DMS 273 (cell line): ENCODE measurements around the gene ART4.

Source experiments
- DNase-seq: peaks from one replicate; lab custom pipeline; 2025; ENCODE audit not compliant: unreplicated experiment; lab: John Stamatoyannopoulos, UW

The ART4 gene

GRCh38 chr12:14811486-14811885 is 31.8 kb downstream of the ART4 start:
- no peak for DNase-seq

DNA sequence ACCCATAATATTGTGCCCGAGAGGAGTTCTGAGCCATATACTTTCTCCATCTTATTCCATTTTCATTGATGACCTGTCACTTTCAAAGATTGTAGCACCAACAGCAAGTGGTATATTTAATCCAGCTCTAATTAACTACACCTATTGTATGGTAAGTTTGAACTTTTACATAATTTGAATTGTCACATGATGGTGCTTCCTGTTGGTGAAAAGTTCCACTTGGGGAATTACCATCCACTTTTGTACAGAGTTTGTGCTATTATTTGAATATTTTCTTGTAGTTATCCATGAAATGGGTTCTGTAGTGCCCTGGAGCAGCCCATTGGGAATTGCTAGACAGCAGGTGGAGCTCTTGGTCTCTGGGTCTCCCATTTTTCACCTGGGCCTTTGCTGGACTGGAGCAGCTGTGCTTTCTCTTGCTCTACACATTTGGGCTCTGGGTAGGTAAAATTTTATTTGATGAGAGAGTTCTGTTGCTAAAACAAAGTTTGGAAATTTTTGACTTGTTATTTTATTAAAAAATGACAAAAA is 32.3 kb downstream of the ART4 start:
- DNase-seq: peak; percentile 28

DNA sequence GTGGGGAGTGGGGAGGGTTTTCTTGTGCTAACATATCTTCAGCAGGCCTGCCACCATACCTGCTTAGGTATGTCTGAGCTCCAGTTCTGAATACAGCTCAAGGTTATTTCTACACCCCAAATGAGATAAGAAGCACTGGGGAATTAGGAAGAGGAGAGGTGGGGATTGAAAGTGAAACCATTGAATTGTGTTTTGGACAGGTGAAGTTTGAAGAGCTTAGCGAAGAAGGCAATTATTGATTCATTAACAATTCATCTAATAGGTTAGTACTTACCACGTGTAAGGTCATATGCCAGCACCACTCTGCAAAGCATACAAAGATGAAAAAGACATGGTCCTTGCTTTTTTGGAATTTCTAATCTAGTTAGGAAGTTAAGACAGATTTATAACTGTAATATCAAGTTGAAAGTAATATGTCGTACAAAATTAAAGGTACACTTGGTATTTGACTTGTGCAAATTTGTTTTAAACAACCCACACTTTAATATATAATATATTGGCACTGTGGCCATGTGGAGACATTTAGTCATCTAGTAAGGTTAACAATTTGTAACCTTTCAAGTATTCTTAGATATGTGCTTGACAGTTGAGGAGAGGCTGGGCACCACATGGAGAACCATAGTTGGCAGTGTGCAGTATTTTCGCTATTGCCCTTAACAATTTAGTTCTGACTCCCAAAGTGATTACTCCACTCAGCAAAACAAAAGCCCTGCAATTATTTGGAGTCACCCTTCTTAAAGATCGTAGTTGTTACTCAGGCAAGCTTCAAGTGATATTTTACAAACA is 33.0 kb downstream of the ART4 start:
- DNase-seq: no peak

DNA sequence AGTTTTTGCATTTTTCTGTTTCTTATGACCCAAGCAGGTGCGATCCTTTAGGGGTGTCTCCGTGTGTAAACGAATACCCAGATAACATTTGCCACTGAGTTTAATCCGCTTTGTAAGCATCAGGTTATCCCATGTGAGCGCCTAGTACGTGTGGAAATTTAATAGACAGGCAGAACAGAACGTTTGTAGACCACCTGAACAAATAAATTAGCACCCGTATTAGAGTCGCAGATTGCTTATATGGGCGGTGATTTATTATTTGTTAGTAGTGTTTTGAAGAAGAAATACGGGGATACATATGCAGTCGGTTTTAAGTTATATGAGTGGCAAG is 39.5 kb downstream of the ART4 start:
- no peak for DNase-seq

- peak; percentile 98 for DNase-seq
These were observed 40.1 kb downstream of the ART4 start, which contains the start of the genes C12orf60 and WBP11 for GRCh38 chr12:14803011-14803829. TSS of gene C12orf60 (plus strand) at chr12:14803670. CDS start at chr12:14822936, 19,266 bp downstream. TSS of gene WBP11 (minus strand) at chr12:14803478. CDS start at chr12:14801383, 2,095 bp downstream.

GRCh38 chr12:14802721-14803010 is 40.7 kb downstream of the ART4 start:
- DNase-seq: no peak

- DNase-seq: no peak
These were observed 41.1 kb downstream of the ART4 start for GRCh38 chr12:14802247-14802646.

DNA sequence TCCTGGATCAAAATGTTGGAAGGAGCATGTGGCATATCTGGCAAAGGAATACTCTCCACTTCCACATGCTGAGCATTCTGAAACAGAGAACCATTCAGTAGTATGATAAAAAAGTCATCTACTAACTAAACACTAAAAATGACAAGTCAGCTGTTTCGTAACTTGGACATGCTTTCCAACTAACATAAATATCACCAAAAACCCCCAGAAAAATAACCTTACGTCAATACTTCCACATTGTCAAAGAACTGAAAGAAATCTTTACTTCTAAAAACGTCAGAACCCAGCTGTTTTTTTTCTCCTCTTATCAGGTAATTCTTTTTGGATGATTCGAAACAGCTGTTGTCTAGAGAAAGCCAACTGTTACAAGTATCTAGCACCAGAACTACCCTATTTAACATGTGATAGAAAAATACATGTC is 48.3 kb downstream of the ART4 start:
- DNase-seq: no peak

DNA sequence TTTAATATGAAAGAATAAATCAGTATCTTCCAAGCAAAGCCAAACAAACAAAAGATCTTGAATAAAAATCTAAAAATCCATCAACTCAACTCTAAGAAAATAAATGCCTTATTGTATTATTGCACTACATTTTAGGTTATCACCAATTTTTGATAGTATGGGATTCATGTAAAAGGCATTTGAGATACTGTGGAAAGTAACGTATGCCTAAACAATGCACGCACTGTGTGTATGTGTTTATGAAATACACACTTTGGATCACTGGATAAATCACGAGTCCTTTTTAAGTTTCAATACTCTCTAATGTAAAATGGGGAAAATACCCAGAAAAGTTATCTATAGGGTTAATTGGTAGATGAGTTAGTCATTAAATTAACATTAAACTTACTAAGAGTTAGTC is 57.8 kb downstream of the ART4 start:
- DNase-seq: no peak

- no peak for DNase-seq
These were observed 58.9 kb downstream of the ART4 start for GRCh38 chr12:14784471-14784870.

- no peak for DNase-seq
These were observed 60.6 kb downstream of the ART4 start for GRCh38 chr12:14782756-14783155.

GRCh38 chr12:14781563-14781962 is 61.8 kb downstream of the ART4 start:
- DNase-seq: no peak

- no peak for DNase-seq
These were observed 62.5 kb downstream of the ART4 start for GRCh38 chr12:14780859-14781258.

DNA sequence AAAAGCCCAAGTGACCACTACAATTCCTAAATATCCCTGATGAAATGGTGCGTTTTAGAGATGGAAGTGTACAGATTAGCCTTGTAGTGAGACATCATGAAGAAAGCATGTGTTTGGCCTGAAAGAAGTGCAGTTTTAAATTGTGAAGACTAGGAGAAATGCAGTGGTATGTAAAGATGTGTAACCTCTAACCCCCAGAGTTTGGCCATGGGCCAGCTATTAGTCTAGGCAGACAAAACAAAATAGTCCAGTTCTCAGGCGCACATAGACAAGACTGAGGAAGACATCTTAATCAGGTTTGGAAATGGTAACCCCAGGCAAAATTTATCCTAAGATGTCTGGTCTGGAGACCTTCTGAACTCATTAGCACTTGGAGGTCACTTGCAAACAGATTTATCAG is 63.5 kb downstream of the ART4 start:
- no peak for DNase-seq

DNA sequence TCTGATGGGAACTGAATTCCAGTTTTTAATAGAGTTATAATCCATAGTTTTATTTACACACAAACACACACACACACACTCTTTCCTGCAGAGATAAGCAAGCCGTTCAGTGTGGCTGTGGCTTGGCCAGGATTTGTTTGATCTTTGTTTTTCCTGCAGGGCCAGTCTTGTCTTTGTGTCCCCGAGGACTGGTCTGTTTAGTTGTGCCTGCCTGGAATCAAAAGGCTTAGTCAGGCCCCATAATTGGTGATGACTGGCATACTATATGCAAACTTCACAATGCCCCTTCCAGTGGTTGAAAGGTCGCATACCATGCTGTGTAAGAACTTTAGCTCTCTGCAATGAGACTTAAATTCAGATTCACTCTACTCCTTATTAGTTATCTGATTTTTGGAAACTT is 66.1 kb downstream of the ART4 start:
- no peak for DNase-seq

DNA sequence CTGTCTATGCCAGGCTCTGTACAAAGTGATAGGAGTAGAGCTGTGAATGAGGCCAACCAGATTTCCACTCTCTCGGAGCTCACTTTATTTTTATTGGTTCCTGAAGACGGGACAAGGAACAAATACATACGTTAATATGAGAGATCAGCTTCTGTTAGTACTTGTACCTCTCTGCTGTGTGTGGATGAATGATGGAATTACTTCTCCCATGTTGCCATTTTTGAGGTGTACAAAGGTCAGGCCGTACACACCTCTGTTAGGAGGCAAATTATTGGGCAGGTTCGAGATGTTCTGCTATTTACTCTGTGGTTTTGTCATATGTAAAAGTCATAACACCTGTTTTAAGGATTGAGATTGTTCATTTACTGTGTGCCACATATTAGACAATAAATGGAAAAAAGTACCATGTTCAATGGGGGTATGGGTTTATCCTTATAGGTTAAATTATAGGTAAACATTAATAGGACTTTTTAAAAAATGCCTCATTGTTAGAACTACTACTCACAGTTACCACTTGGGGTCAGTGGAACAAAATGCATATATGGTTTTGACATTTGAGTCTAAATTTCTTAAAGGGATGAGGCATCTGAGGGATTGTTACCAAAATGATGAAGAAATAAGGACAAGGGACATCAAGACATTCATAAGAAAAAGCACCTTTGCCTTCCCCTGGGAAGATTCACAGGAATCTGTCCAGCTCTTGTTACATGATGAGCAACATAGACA is 66.9 kb downstream of the ART4 start:
- peak; percentile 1 for DNase-seq

GRCh38 chr12:14775636-14775980 is 67.7 kb downstream of the ART4 start:
- no peak for DNase-seq
